Stimulated activated CD4-positive, alpha-beta T cell treated with anti-CD3 and anti-CD28 coated beads, Interleukin-15, amount 100 ng/mL, for 1 hour (primary cell): Measurements from ENCODE around the gene PGLYRP3.
"Not testable (repeated sequence)": the region's sequence is repeated elsewhere in the genome, so short reads cannot be mapped to it uniquely, and the experiment has no call there.

ENCODE experiments used
- DNase-seq, 2 donors: peaks; one replicate each; pipeline ENCODE4 v3.0.0-alpha.2; 2020; ENCODE audit warnings: low read depth in 1 of 2, low spot score in 1 of 2

Gene PGLYRP3

DNA sequence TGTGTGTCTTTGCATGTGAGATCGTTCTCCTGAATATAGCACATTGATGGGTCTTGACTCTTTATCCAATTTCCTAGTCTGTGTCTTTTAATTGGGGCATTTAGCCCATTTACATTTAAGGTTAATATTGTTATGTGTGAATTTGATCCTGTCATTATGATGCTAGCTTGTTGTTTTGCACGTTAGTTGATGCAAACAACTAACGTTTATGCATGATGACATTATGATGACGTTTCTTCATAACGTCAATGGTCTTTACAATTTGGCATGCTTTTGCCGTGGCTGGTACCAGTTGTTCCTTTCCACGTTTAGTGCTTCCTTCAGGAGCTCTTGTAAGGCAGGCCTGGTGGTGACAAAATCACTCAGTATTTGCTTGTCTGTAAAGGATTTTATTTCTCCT, 5.4 kb upstream of the PGLYRP3 start:
- DNase-seq = not testable (repeated sequence)

GRCh38 chr1:153316013-153316412, 3.3 kb upstream of the PGLYRP3 start:
- DNase-seq = not testable (repeated sequence)

- not testable (repeated sequence) for DNase-seq
Measured at GRCh38 chr1:153314388-153314787, 1.6 kb upstream of the PGLYRP3 start.

DNA sequence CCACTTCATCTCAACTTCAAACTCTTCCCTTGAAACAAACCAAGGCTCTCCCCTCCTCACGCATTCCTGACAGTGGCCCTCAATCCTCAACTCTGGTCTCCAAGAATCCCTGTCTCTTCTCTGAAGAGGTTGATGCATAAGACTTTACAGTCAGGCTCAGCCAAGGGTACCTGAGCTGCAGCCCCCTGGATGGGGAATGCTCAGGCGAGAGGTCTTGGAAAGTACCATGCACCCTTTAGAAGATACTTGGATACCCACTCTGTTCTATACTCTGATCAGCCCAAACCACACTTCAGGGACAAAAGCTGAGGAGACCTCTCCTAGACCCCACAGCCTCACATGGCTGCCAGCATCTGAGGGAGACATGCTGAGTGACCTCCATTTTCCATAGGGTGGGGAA, 536 bp upstream of the PGLYRP3 start:
- DNase-seq = no peak

GRCh38 chr1:153310526-153310925, 2.2 kb downstream of the PGLYRP3 start:
- no peak for DNase-seq

GRCh38 chr1:153309441-153309840, 3.3 kb downstream of the PGLYRP3 start:
- DNase-seq = no peak

DNA sequence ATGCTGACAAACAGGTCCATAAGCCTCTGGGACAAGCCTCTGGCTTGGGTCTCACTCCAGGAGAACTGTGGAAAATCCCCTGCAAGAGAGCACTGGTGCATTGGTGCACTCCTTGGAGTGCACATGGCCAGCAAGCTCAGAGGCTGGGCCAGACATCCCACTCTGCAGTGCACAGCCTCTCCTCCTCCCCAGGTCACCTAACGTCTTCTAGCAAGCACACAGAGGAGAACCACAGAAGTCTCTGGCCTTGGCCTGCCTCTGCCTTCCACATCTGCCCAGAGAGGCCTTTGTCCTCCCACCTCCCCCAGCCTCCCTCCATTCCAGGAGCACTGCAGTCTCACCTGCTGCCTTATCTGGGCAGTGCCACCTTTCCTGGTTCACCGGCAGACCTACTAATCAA, 4.2 kb downstream of the PGLYRP3 start:
- DNase-seq = no peak

DNA sequence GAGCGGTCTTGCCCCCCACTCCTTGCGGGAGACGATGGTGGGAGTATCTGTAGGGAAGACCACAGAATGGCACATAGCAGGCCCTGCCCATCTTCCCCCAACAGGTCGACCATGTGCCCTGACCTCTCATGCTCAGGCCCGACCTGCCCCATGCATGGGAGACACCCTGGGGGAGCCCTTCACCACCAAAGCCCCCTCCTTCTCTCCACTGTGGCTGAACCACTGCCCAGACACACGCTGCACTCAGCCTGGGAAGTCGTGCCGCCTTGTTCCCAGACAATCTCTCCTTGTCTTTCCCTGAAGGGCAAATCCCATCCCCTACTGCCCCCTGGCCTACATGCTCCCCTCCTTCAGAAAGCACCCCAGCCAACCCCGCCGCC, 5.5 kb downstream of the PGLYRP3 start:
- no peak for DNase-seq

DNA sequence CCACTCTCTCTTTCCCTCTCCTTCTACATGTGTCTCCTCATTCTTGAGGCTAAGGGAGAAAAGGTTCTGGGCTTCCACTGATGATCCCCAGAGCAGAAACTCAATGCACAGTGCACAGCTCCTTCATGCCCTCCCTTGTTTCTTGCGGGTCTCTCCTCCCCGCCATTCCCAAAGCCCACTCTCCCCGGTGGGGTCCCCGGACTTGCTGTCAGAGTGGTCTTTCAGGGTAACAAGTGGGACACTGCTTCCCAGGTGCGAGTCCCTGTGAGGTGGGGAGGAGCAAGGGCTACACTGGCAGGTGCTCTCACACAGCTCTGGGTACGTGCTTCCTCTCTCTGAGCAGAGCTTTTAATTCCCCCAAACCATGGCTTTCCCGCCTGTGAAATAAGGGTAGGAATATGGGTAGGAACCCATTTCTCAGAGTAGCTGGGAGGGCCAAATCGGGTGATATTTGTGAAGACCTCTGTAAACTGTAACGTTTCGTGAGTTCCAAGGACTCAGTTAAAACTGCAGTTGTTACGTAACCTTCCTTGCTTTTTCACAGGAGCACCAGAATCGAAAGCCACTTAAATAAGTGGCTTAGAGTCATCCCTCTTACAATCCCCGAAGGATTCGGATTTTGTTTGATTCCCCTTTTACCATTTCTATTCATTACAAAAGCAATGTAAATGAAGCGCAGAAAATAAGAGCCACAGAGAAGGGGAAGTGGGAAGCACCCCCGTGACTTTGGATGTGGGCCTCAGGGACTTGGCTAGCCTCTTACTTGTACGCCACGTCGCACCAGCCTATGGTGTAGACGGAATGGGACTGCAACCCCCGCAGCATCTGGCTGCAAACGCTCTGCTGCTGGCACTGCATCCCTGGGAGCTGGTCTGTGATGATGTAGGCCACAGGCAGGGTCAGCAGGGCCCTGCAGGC, 6.2 kb downstream of the PGLYRP3 start:
- no peak for DNase-seq

DNA sequence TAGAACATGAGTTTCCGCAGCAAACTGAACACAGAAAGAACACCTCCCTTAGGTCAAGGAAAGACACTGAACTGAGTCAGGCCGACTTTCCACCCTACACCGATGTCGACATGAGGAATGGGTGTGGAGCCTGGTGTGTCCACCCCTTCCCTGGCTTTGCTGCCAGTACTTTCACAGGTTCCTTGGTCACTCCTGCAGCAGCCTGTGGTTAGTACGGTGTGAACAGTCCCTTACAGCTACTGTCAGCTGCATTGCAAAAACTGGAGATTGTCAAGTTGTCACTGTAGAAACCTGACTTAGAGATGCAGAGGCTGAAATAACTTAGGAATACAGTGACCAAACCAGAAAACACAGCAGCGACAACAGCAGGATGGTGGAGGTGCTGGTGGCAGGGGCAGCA, 7.1 kb downstream of the PGLYRP3 start:
- DNase-seq = no peak

DNA sequence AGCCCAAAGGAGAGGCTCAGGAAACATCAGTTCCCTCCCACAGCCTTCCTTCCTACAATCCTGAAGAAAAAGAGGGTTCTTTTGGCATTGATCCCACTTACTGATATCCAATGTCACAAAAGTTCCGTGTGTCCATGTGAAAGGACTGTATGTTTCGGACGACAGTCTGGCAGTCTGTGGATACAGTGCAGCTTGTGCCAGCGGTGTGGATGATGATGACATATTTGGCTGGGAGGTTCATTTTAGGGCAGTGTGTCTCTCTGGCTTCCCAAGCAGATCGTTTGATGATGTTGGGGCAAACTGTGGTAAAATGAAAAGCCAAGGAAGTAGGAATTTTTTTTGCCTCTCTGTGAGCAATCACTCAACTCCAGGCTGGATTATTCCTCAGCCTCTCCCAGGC, 10.4 kb downstream of the PGLYRP3 start:
- DNase-seq = no peak

GRCh38 chr1:153293851-153294250, 18.9 kb downstream of the PGLYRP3 start:
- DNase-seq = no peak

- DNase-seq = no peak
Measured at GRCh38 chr1:153293480-153293775, 19.3 kb downstream of the PGLYRP3 start.

DNA sequence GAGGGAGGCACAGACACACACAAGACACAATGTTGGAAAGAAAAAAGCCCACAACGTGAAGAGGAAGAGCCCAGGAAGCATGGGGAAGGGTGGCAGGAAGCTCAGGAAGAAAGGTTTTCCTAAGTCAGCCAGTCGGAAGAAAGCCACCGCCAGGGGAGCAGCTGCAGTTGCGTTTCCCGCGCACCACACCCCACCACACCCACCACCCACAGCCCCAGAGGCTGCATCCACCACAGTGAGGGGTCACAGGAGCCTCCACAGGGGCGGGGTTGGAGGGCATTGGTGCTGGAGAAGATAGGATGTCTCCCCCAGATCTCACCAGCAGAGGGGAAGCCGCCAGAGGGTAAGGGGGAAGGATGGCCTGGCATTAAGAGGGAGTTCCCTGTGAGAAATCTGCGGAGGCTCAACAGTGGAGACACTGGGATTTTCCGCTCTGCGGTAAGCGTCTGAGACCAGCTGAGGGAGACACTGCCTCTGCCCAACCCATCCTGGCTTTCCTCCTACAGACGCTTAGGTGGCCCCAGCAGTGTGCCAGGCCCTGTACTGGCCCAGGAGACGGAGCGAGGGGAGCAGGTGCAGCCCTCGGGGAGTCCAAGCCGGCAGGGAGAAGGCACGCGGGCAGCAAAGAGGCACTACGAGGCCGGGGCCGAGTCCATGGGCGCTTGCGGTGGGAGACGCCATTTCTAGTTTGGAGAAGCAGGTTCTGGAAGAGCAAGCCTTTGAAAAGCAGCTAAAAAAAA, 19.8 kb downstream of the PGLYRP3 start:
- no peak for DNase-seq

- DNase-seq = no peak
Measured at GRCh38 chr1:153292185-153292584, 20.6 kb downstream of the PGLYRP3 start.

GRCh38 chr1:153291514-153291913, 21.2 kb downstream of the PGLYRP3 start:
- DNase-seq = no peak

DNA sequence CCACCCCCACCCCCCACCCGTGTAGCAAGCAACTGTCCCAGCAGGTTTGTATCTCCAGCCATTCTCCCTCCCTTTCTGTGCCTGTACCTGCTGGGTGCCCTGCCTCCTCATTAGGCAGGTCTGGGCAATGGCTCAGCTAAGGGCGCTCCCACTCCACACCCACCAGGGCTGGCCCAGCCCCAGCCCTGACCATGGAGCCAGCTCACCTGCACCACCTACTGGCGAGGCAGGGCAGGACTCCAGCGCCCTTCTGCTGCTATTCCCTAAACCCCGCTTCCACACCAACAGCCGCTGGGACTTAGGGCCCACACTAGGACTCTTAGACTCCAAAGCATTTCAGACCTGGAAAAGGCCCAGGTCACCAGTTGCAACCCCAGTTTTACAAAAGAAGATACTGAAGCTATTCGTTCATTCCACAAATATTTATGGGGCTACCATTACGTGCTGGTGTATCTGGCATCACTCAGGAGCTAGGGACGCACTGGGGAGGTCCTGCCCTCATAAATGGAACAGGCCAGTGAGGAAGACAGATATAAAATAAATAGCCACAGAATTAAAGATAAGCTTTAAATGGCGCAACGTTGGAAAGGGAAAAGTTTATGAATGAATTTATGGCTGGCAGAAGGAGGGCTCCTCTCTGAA, 24.0 kb downstream of the PGLYRP3 start:
- DNase-seq = no peak

GRCh38 chr1:153277852-153278251, 34.9 kb downstream of the PGLYRP3 start:
- peak in 1 of 2 donors; percentile 22 for DNase-seq

- no peak for DNase-seq
Measured at GRCh38 chr1:153272186-153272585, 40.6 kb downstream of the PGLYRP3 start.

DNA sequence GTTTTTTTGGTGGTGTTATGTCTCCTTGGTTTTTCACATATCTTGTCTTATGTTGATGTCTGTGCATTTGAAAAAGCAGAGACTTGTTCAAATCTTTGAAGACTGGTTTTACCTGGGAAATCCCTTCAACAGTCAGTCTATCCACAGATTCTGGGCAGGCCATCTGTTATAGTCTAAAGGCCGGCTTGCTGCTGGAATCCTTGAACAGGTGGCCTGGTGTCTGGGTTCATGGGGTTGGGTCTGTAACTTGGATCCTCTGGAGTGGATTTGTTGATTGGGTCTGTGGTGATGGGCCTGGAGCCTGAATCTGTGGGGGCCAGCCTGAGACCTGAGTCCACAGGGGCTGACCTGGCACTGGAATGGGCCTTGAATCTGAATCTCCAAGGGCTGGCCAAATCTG, 41.0 kb downstream of the PGLYRP3 start:
- no peak for DNase-seq

GRCh38 chr1:153265457-153265856, 47.3 kb downstream of the PGLYRP3 start:
- no peak for DNase-seq
